NCI-H2029 treated with DMSO at 0.1 percent for 48 hours (cell line): Measurements from ENCODE around the gene PLXND1.
"Not testable (repeated sequence)": the region's sequence is repeated elsewhere in the genome, so short reads cannot be mapped to it uniquely, and the experiment has no call there.

Experiments used
- DNase-seq: peaks from one replicate; lab custom pipeline; 2025; lab: John Stamatoyannopoulos, UW

The PLXND1 gene

GRCh38 chr3:129526121-129526900 lies 80.2 kb downstream of the PLXND1 start:
- DNase-seq: no peak

GRCh38 chr3:129525341-129525968 lies 81.0 kb downstream of the PLXND1 start:
- no peak for DNase-seq

DNA sequence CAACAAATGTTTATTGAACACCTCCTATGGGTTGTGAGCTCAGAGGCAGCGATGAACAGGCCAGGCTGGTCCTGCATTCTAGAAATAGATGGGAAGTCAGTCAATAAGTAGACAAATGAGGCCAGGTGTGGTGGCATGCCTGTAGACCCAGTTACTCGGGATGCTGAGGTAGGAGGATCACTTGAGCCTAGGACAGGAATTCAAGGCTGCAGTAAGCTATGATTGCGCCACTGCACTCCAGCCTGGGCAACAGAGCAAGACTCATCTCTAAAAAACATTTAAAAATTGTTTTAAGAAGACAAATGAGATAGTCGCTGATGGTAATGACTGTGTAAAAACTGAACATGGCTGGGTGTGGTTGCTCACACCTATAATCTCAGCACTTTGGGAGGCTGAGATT lies 82.4 kb downstream of the PLXND1 start:
- DNase-seq: no peak

GRCh38 chr3:129522953-129523352 lies 83.5 kb downstream of the PLXND1 start:
- no peak for DNase-seq

DNA sequence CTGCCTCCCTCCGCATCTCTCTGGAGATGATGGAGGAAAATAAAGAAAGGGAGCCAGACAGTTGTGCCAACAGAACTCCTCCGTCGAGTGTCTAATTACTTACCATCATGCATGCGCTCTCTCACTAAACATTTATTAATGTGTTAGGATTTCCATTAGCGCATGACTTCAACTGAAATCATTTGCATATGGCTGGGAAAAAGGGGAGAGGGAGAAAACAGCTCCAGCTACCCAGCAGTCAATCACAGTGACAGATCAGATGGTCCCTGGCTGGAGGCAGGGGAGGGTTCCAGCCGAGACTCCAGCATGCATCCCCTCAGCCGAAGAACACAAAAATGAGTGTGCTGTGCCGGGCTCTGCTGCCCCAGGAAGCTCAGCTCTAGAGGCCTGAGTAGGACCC lies 84.9 kb downstream of the PLXND1 start:
- no peak for DNase-seq

DNA sequence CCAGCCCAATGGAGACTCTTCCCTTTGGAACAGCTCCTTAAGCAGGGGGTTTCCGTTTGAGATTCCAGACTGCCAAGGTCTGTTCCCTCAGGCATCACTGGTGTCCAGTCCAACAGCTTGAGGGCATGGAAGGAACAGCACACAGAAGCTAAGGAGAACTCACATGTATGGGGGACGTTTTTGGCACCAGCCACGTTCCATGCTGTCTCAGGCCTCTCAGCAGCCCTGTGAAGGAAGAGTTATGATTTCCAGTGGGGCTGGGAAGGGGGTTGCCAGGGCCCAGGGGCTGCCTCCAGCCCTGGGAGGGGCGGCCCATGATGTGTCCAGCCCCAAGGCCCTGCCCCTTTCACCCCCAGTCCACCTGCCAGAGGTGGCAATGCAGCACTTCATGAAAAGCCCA lies 85.5 kb downstream of the PLXND1 start:
- no peak for DNase-seq

- no peak for DNase-seq
Observed at GRCh38 chr3:129519896-129520715, 86.4 kb downstream of the PLXND1 start.

- no peak for DNase-seq
Observed at GRCh38 chr3:129519449-129519848, 87.0 kb downstream of the PLXND1 start.

- no peak for DNase-seq
Observed at GRCh38 chr3:129518581-129518980, 87.9 kb downstream of the PLXND1 start.

- DNase-seq: no peak
Observed at GRCh38 chr3:129518038-129518561, 88.4 kb downstream of the PLXND1 start.

GRCh38 chr3:129517516-129517915 lies 89.0 kb downstream of the PLXND1 start:
- DNase-seq: no peak

DNA sequence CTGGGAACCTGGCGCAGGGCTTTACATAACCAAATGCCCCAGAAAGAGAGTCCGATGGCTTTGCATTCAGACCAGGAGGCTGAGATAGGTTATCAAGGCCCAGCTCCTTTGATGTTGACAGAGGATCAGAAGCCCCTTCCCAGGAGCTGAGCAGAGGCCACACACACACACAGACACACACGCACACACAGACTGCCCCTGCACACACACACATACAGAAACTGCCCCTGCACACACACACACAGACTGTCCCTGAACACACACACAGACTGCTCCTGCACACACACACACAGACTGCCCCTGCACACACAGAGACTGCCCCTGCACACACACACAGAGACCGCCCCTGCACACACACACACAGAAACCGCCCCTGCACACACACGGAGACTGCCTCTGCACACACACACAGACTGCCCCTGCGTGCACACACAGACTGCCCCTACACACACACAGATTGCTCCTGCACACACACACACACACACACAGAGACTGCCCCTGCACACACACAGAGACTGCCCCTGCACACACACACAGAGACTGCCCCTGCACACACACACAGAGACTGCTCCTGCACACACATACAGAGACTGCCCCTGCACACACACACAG lies 90.5 kb downstream of the PLXND1 start:
- not testable (repeated sequence) for DNase-seq

DNA sequence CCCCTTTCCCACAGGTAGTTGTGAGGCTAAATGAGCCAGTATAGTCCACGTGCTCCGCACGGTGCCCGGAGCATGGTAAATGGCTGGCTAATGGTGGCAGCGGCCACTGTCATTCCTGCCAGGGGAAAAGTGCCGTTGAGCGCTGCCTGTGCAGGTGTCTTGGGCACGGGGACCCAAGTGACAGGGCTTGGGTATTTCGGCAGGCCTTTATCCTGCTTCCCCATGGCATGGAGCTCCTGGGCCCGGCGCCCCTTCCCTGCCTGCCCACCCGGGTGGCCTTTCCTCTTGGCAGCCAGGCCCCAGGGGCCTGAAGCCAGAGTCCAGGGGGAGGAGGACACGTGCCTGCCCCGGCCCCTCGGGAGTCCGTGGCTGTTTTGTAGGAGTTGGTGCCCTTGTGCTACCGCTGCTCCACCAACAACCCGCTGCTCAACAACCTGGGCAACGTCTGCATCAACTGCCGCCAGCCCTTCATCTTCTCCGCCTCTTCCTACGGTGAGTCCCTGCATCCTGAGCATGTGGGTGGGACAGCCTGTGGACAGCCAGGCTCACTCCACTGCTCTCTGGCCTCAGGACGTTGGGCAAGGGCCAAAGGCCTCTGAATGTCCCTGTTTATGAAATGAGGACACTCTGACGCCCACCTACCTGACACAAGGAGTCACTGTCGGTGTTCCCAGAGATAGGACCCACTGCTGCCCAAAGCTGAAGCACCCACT lies 91.2 kb downstream of the PLXND1 start:
- DNase-seq: not testable (repeated sequence)

DNA sequence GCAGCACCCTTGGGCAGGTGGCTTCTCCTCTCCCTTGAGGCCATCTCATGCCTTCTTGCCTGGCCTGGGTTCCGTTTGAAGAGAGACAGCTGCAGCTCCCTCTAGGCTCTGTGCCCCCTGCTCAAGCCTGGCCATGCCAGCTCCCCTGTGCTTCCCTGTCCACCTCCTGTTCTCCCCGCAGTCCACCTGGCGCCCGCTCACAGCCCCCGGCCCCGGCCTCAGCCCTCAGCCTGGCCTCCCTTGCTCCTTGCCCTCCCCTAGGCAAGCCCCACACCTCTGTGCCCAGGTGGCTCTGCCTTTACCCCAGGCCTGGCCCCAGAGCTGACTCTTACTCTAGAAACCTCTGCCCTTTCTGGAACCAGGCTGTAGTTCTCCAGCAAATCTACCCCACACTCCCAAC lies 91.9 kb downstream of the PLXND1 start:
- DNase-seq: no peak

- DNase-seq: no peak
Observed at GRCh38 chr3:129514110-129514509, 92.4 kb downstream of the PLXND1 start.

DNA sequence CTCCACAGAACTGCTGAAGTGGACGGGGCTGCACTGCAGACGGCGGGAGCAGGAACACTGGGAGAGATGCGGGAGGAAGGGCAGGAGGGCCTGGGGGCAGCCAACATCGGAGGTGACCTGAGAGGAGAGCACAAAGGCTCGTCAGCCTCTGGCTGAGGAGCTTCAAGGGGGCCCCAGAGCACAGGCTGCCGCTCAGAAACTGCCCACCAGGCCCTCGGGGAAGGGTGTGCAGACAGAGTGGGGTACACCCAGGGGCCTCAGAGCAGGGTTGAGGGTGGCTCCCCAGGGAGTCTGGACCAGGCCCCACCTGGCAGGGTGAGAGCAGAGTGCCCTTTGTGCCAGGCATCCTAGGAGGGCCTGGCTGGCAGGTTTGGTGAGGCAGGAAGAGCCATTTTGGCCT lies 92.8 kb downstream of the PLXND1 start:
- no peak for DNase-seq

GRCh38 chr3:129512595-129512994 lies 93.9 kb downstream of the PLXND1 start:
- DNase-seq: no peak

DNA sequence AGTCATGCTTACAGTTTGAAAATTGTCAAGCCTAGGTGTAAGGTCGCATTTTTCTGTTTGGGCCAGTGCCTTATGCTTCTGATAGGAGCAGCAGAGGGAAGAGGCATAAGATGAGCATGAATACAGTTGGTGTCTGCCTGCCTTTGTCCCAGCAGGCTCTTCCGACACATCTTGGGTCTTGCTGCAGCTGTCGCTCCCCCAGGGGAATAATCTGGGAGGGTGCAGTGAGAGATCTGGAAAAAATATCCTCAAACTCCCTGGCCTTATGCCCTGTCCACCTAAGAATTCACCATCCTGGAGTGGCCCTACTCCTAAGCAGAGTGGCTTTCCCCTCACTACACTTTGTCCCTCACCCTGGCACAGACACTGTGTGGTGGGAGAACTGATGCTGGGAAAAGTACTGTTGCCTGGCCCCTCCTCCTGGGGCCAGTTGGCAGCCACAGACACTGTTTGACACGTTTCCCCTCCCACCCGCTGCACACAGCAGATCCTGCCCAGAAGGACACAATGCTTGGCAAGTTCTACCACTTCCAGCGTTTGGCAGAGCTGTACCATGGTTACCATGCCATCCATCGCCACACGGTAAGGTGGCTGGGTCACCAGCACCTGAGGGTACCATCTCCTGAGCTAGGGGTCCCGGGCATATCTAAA lies 99.2 kb downstream of the PLXND1 start:
- DNase-seq: no peak

DNA sequence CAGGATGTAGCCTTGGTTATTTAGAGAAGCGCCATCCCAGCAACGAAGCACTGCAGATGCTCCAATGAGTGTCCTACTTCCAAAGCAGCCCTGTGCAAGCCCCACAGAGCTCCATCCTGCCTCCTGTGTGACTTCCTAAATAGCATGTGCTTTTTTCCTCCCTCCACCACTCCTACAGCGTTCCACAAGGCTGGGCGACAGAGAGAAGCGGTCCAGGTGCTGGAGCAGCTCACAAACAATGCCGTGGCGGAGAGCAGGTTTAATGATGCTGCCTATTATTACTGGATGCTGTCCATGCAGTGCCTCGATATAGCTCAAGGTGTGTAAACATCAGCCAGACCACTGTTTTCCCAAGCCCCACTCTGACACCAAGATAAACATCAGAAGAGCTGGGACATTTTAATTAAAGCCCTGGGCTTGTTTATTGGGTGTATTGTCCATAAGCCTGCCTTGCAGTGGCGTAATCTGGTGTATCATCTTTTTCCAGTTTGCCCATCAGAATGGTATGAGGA lies 100.2 kb downstream of the PLXND1 start:
- DNase-seq: peak; percentile 60

GRCh38 chr3:129505341-129505740 lies 101.1 kb downstream of the PLXND1 start:
- peak; percentile 56 for DNase-seq
